ENCODE data around the gene TOE1.

The TOE1 gene

GRCh38 chr1:45326627-45327623, 13.0 kb upstream of the TOE1 start, which contains the start of gene HPDL:
Gene HPDL (plus strand): TSS chr1:45326895. CDS start chr1:45327149, 254 bp downstream.
- no peak for DNase-seq (ENCODE audit: low read depth)

- DNase-seq (ENCODE audit: low read depth), result no peak
These were observed 12.1 kb upstream of the TOE1 start for GRCh38 chr1:45327644-45328515.

- DNase-seq (ENCODE audit: low read depth), result no peak
These were observed 11.3 kb upstream of the TOE1 start for GRCh38 chr1:45328680-45329079.

- no peak for DNase-seq (ENCODE audit: low read depth)
These were observed 10.5 kb upstream of the TOE1 start for GRCh38 chr1:45329445-45329844.

GRCh38 chr1:45331436-45332345, 8.3 kb upstream of the TOE1 start:
- no peak for DNase-seq (ENCODE audit: low read depth)

GRCh38 chr1:45332346-45332720, 7.6 kb upstream of the TOE1 start:
- no peak for DNase-seq (ENCODE audit: low read depth)

- DNase-seq (ENCODE audit: low read depth), result no peak
These were observed 5.4 kb upstream of the TOE1 start for GRCh38 chr1:45334308-45335245.

- DNase-seq (ENCODE audit: low read depth), result no peak
These were observed 4.1 kb upstream of the TOE1 start for GRCh38 chr1:45335855-45336324.

GRCh38 chr1:45337630-45338325, 2.2 kb upstream of the TOE1 start:
- no peak for DNase-seq (ENCODE audit: low read depth)

GRCh38 chr1:45340816-45341466, 971 bp downstream of the TOE1 start:
- no peak for DNase-seq (ENCODE audit: low read depth)

- DNase-seq (ENCODE audit: low read depth), result no peak
These were observed 4.5 kb downstream of the TOE1 start for GRCh38 chr1:45344499-45344898.

- DNase-seq (ENCODE audit: low read depth), result no peak
These were observed 5.0 kb downstream of the TOE1 start for GRCh38 chr1:45345014-45345413.

GRCh38 chr1:45346473-45346872, 6.5 kb downstream of the TOE1 start:
- DNase-seq (ENCODE audit: low read depth), result no peak

- DNase-seq (ENCODE audit: low read depth), result no peak
These were observed 8.1 kb downstream of the TOE1 start for GRCh38 chr1:45348020-45348419.

- DNase-seq (ENCODE audit: low read depth), result no peak
These were observed 8.6 kb downstream of the TOE1 start for GRCh38 chr1:45348609-45348965.

- DNase-seq (ENCODE audit: low read depth), result no peak
These were observed 9.2 kb downstream of the TOE1 start for GRCh38 chr1:45348966-45349677.

- DNase-seq (ENCODE audit: low read depth), result no peak
These were observed 11.5 kb downstream of the TOE1 start for GRCh38 chr1:45351508-45351907.

- no peak for DNase-seq (ENCODE audit: low read depth)
These were observed 13.7 kb downstream of the TOE1 start for GRCh38 chr1:45353685-45354084.

GRCh38 chr1:45354838-45355237, 14.9 kb downstream of the TOE1 start:
- no peak for DNase-seq (ENCODE audit: low read depth)
